ENCODE results near the gene TSR3. TPM values are rescaled to one million over a fixed set of nuclear protein-coding genes. Genes with fewer than 3 reads are reported as not detected.
A peak's percentile ranks its signal among the peaks of the same experiment; 100 is the strongest.

Gene TSR3
- total and polyA plus RNA-seq, 4 donors = 20.3 to 29.9 (median 28.9) TPM

DNA sequence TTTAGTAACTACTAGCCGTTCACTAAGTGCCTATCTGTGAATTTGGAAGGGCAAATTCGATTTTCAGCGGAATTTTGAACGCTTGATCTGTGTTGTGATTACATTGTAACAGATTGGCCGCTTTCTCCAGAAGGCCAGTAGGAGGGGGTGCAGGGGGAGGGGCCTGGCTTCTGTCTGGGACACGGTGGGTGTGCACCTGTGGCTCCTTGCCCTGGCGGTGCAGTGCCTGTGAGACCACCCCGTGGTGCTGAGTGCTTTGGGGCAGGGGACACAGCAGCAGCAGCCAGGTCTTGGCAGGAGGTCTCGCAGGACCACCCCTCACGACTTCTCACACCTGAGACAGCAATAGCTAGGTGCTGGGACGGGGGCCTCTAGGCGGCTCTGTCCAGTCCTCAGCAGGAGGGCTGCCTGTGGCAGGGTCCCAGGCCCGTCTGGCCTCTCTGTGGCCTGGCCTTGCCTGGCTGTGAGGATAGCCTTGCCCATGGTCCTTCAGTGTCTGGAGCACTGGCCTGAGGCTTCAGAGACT is 40.4 kb downstream of the TSR3 start:
- TF ChIP-seq JUND (IDR thresholded peaks at IDR 0.05) (no peak), HNF4G (IDR thresholded peaks at IDR 0.05) (no peak), HNF4A (conservative IDR thresholded peaks at IDR 0.05) (no peak), TAF1 (conservative IDR thresholded peaks at IDR 0.05) (no peak), GABPA (IDR thresholded peaks at IDR 0.05 in 1 of 2, conservative IDR thresholded peaks at IDR 0.05 in 1 of 2) (no peak), EGR1 (IDR thresholded peaks at IDR 0.05; ENCODE audit: low read depth in 2 of 2) (no peak), YY1 (IDR thresholded peaks at IDR 0.05) (no peak), FOXA1 (IDR thresholded peaks at IDR 0.05) (no peak), SP1 (IDR thresholded peaks at IDR 0.05) (no peak)
- TF ChIP-seq, protein P1, sequence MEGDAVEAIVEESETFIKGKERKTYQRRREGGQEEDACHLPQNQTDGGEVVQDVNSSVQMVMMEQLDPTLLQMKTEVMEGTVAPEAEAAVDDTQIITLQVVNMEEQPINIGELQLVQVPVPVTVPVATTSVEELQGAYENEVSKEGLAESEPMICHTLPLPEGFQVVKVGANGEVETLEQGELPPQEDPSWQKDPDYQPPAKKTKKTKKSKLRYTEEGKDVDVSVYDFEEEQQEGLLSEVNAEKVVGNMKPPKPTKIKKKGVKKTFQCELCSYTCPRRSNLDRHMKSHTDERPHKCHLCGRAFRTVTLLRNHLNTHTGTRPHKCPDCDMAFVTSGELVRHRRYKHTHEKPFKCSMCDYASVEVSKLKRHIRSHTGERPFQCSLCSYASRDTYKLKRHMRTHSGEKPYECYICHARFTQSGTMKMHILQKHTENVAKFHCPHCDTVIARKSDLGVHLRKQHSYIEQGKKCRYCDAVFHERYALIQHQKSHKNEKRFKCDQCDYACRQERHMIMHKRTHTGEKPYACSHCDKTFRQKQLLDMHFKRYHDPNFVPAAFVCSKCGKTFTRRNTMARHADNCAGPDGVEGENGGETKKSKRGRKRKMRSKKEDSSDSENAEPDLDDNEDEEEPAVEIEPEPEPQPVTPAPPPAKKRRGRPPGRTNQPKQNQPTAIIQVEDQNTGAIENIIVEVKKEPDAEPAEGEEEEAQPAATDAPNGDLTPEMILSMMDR (IDR thresholded peaks at IDR 0.05; ENCODE audit: low read depth, low read length, missing input control) = no peak
- TF ChIP-seq, protein P2, sequence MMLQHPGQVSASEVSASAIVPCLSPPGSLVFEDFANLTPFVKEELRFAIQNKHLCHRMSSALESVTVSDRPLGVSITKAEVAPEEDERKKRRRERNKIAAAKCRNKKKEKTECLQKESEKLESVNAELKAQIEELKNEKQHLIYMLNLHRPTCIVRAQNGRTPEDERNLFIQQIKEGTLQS (IDR thresholded peaks at IDR 0.05) = no peak
- TF ChIP-seq, protein P3, sequence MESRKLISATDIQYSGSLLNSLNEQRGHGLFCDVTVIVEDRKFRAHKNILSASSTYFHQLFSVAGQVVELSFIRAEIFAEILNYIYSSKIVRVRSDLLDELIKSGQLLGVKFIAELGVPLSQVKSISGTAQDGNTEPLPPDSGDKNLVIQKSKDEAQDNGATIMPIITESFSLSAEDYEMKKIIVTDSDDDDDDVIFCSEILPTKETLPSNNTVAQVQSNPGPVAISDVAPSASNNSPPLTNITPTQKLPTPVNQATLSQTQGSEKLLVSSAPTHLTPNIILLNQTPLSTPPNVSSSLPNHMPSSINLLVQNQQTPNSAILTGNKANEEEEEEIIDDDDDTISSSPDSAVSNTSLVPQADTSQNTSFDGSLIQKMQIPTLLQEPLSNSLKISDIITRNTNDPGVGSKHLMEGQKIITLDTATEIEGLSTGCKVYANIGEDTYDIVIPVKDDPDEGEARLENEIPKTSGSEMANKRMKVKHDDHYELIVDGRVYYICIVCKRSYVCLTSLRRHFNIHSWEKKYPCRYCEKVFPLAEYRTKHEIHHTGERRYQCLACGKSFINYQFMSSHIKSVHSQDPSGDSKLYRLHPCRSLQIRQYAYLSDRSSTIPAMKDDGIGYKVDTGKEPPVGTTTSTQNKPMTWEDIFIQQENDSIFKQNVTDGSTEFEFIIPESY (IDR thresholded peaks at IDR 0.05) = no peak
- TF ChIP-seq, protein P4, sequence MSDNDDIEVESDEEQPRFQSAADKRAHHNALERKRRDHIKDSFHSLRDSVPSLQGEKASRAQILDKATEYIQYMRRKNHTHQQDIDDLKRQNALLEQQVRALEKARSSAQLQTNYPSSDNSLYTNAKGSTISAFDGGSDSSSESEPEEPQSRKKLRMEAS (IDR thresholded peaks at IDR 0.05) = no peak
- H3K36me3 ChIP-seq (ENCODE audit: control insufficient read depth in 4 of 4, insufficient read depth in 3 of 4, low read depth in 1 of 4, low read length in 3 of 4) = peaks cover 12 to 20% (median 16%) of the 10 kb centered on the region in 4 donors
- H3K4me1 ChIP-seq (ENCODE audit: control insufficient read depth in 4 of 4, insufficient read depth in 4 of 4, low read length in 3 of 4) = peaks cover 9 to 44% (median 34%) of the 10 kb centered on the region in 4 donors
- no peaks in the 10 kb centered on the region for H3K9me3 ChIP-seq (ENCODE audit: control insufficient read depth in 4 of 4, low read length in 3 of 4)
- H3K27me3 ChIP-seq (ENCODE audit: control insufficient read depth in 4 of 4, insufficient read depth in 4 of 4, low read length in 3 of 4) = no peaks in the 10 kb centered on the region
- H3K27ac ChIP-seq (ENCODE audit: low read depth in 1 of 2, low read length in 2 of 2) = no peak overlapping the region
- DNase-seq (ENCODE audit: low spot score) = no peak
- peak overlapping the region; percentile 14 to 99 (median 58) for H3K4me3 ChIP-seq (ENCODE audit: low read depth in 1 of 3, low read length in 3 of 3)
- H3K9ac ChIP-seq (ENCODE audit: low read depth in 1 of 2, low read length in 2 of 2) = peak overlapping the region; percentile 51 to 87
- WGBS = 21% methylated on average over 13 of the region's 13 CpGs

DNA sequence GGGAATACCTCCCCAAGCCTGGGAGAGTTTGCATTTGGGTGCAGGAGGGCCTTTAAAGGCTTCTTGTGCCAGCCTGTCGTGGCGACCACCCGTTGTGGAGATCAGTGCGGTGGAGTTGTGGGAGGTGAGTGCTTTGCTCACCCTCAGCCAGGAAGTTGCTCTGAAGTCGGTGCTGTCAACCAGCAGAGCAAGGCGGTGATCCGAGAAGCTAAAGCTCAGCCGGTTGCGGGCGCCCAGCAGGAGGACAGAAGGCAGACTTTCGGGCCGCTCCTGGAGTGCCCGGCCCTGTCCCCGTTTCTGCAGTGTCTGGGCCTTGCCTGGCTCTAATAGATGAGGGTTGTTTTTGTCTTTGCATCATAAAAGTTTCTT is 40.9 kb downstream of the TSR3 start:
- Histone ChIP-seq H3K27ac (ENCODE audit: low read depth in 1 of 2, low read length in 2 of 2) (peak overlapping the region in 1 of 2 donors; percentile 52), H3K9me3 (ENCODE audit: control insufficient read depth in 4 of 4, low read length in 3 of 4) (no peaks in the 10 kb centered on the region), H3K4me1 (ENCODE audit: control insufficient read depth in 4 of 4, insufficient read depth in 4 of 4, low read length in 3 of 4) (peaks cover 9 to 44% (median 34%) of the 10 kb centered on the region in 4 donors), H3K36me3 (ENCODE audit: control insufficient read depth in 4 of 4, insufficient read depth in 3 of 4, low read depth in 1 of 4, low read length in 3 of 4) (peaks cover 8 to 15% (median 12%) of the 10 kb centered on the region in 4 donors), H3K27me3 (ENCODE audit: control insufficient read depth in 4 of 4, insufficient read depth in 4 of 4, low read length in 3 of 4) (no peaks in the 10 kb centered on the region), H3K4me3 (ENCODE audit: low read depth in 1 of 3, low read length in 3 of 3) (peak overlapping the region; percentile 58 to 99 (median 90)), H3K9ac (ENCODE audit: low read depth in 1 of 2, low read length in 2 of 2) (peak overlapping the region; percentile 51 to 87)
- WGBS = 1% methylated on average over 14 of the region's 14 CpGs
- no peak for DNase-seq (ENCODE audit: low spot score)
- TF ChIP-seq SP1 (IDR thresholded peaks at IDR 0.05) = no peak
- TF ChIP-seq HNF4G (IDR thresholded peaks at IDR 0.05) = no peak

Measured in liver (tissue), 9 donors.